Gastroesophageal sphincter (tissue), 4 donors: ENCODE data around the gene PNPO. TPM values are rescaled to one million over a fixed set of nuclear protein-coding genes. Genes with fewer than 3 reads are reported as not detected.

Source experiments
- ATAC-seq: fragments of 150-250 bp; one replicate; pipeline ENCODE4 v1.9.1; 2016; ENCODE audit warnings: mild to moderate bottlenecking, moderate library complexity
- H3K27ac ChIP-seq, 4 donors: fragments of 200-600 bp; sonication (generic) in 3 of 4; 1 replicate in 3 of 4; 2 replicates in 1 of 4; pipeline ENCODE4 v1.5.1; 2016 to 2019
- H3K27me3 ChIP-seq: fragments of 200-600 bp; sonication (generic); one replicate; pipeline ENCODE4 v1.5.1; 2019
- H3K36me3 ChIP-seq, 2 donors: fragments of 200-600 bp; sonication (generic); one replicate each; pipeline ENCODE4 v1.5.1; 2019; ENCODE audit warnings: control low read depth in 1 of 2
- H3K4me1 ChIP-seq, 3 donors: fragments of 200-600 bp; sonication (generic); 1 replicate in 2 of 3; 2 replicates in 1 of 3; pipeline ENCODE4 v1.5.1; 2016 to 2019; ENCODE audit warnings: control low read depth in 2 of 3
- H3K4me3 ChIP-seq, 2 donors: fragments of 200-600 bp; sonication (generic); one replicate each; pipeline ENCODE4 v1.5.1; 2019; ENCODE audit warnings: mild to moderate bottlenecking in 1 of 2, moderate library complexity in 1 of 2
- H3K9me3 ChIP-seq, 3 donors: fragments of 200-600 bp; sonication (generic); one replicate each; pipeline ENCODE4 v1.5.1; 2017 to 2019; ENCODE audit warnings: control low read depth in 2 of 3
- EP300 ChIP-seq: sonication (generic); formaldehyde crosslinking; IDR thresholded peaks from one replicate; pipeline ENCODE4 v1.6.1; 2017; ENCODE audit warnings: antibody characterized with exemption, mild to moderate bottlenecking
- POLR2A ChIP-seq, 2 donors: fragments of 450-650 bp; IDR thresholded peaks; one replicate each; pipeline ENCODE4 v1.6.1; 2017; ENCODE audit warnings: antibody characterized with exemption in 2 of 2, mild to moderate bottlenecking in 2 of 2, moderate library complexity in 1 of 2
- POLR2AphosphoS5 ChIP-seq: sonication (generic); formaldehyde crosslinking; IDR thresholded peaks from one replicate; pipeline ENCODE4 v1.6.1; 2017; ENCODE audit warnings: antibody characterized with exemption
- whole genome bisulfite sequencing, 2 donors: methylation state at CpG; one replicate each; pipeline ENCODE4 v1.1.5; 2018; ENCODE audit warnings: low coverage in 1 of 2; 5-methylcytosine and 5-hydroxymethylcytosine counted together
- total RNA-seq, 4 donors: library from RNA; depleted of rRNA; stranded (reverse); fragments of >200 nt; gene quantifications; one replicate each; pipeline ENCODE4 v1.1.0, GENCODE V29; 2016
- TF ChIP-seq, protein P1 (sequence below), 4 experiments: fragments of 200-600 bp in 2 of 4; fragments of 450-650 bp in 2 of 4; sonication (generic) in 1 of 4; IDR thresholded peaks; one replicate each; pipeline ENCODE4 v1.5.1; 2017 to 2019; ENCODE audit warnings: antibody characterized with exemption in 4 of 4, mild to moderate bottlenecking in 2 of 4, moderate library complexity in 2 of 4

PNPO gene
- total RNA-seq, 4 donors from 2014 or later = 20.3 to 43.9 (median 21.9) TPM

DNA sequence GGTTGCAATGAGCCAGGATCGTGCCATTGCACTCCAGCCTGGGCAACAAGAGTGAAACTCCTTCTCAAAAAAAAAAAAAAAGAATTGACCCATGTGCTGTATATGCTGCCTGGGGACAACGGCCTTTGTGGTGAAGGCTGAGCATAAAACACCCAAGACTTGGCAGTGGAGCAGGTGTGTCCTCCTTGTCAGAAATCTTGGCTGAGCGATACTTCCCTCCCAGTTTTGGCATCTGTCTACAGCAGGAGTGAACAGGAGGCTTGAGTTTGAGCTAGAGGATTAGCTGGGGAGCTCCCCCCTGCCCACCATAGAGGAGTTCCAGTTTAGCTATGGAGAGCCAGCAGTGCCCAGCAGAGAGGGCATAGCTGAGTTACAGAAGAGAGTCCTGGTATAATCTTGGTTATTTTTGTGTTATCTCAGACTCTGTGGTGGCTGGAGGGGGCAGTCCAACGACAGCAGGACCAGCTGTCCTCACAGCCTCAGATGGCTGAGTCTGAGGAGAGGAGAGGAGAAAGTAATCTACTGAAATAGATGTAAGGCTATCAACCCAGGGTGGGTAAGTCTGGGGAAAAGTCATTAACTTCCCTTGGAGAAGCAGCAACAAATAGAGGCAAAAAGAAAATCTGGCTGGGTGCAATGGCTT is 26.9 kb upstream of the PNPO start:
- H3K4me3 ChIP-seq = no peak overlapping the region
- ATAC-seq = no peak
- H3K36me3 ChIP-seq = peaks cover 0 to 23% of the 10 kb centered on the region in 2 donors
- no peaks in the 10 kb centered on the region for H3K9me3 ChIP-seq
- peaks cover 0 to 42% (median 0%) of the 10 kb centered on the region in 3 donors for H3K4me1 ChIP-seq
- peak overlapping the region in 1 of 4 donors; percentile 68 for H3K27ac ChIP-seq
- 73 to 80% methylated on average over 1 to 4 of the region's 4 CpGs for WGBS, 2 donors
- no peaks in the 10 kb centered on the region for H3K27me3 ChIP-seq
- TF ChIP-seq POLR2AphosphoS5 (no peak), EP300 (no peak), POLR2A (IDR thresholded peaks at IDR 0.05) (no peak)
- TF ChIP-seq, protein P1, sequence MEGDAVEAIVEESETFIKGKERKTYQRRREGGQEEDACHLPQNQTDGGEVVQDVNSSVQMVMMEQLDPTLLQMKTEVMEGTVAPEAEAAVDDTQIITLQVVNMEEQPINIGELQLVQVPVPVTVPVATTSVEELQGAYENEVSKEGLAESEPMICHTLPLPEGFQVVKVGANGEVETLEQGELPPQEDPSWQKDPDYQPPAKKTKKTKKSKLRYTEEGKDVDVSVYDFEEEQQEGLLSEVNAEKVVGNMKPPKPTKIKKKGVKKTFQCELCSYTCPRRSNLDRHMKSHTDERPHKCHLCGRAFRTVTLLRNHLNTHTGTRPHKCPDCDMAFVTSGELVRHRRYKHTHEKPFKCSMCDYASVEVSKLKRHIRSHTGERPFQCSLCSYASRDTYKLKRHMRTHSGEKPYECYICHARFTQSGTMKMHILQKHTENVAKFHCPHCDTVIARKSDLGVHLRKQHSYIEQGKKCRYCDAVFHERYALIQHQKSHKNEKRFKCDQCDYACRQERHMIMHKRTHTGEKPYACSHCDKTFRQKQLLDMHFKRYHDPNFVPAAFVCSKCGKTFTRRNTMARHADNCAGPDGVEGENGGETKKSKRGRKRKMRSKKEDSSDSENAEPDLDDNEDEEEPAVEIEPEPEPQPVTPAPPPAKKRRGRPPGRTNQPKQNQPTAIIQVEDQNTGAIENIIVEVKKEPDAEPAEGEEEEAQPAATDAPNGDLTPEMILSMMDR (IDR thresholded peaks at IDR 0.05) = no peak

DNA sequence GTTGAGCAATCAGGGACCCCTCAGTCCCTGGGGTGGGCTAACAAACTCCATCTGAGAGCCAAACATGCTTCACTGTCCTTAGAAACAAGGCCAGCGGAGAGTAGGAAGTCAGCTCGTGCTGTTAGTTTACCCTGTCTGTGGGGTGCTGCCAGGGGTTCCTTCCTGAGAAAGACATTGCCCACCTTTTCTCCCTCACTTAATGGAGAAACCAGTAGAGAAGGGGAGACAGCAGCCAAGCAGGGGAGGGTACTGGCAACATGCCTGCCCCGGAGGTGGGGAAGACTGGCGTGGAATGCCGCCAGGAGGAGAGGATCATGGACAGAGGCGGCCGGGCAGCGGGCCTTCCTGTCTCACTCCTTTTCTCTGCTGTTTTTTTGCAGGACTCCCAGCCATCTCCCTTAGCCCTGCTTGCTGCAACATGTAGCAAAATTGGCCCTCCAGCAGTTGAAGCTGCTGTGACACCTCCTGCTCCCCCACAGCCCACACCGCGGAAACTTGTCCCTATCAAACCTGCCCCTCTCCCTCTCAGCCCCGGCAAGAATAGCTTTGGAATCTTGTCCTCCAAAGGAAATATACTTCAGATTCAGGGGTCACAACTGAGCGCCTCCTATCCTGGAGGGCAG is 25.5 kb upstream of the PNPO start:
- ATAC-seq = no peak

DNA sequence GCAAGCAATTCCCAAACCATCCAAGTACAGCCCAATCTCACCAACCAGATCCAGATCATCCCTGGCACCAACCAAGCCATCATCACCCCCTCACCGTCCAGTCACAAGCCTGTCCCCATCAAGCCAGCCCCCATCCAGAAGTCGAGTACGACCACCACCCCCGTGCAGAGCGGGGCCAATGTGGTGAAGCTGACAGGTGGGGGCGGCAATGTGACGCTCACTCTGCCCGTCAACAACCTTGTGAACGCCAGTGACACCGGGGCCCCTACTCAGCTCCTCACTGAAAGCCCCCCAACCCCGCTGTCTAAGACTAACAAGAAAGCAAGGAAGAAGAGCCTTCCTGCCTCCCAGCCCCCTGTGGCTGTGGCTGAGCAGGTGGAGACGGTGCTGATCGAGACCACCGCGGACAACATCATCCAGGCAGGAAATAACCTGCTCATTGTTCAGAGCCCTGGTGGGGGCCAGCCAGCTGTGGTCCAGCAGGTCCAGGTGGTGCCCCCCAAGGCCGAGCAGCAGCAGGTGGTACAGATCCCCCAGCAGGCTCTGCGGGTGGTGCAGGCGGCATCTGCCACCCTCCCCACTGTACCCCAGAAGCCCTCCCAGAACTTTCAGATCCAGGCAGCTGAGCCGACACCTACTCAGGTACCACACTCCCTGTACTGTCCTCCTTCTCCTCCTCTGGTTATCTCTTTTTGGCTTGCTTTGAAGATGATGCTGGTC is 24.7 kb upstream of the PNPO start:
- no peaks in the 10 kb centered on the region for H3K9me3 ChIP-seq
- peaks cover 0 to 40% (median 0%) of the 10 kb centered on the region in 3 donors for H3K4me1 ChIP-seq
- no peak overlapping the region for H3K4me3 ChIP-seq
- no peaks in the 10 kb centered on the region for H3K27me3 ChIP-seq
- H3K27ac ChIP-seq = peak overlapping the region in 3 of 4 donors; percentile 57 to 72 (median 68)
- TF ChIP-seq POLR2AphosphoS5 = no peak
- no peak for TF ChIP-seq POLR2A (IDR thresholded peaks at IDR 0.05)
- TF ChIP-seq, protein P1 (IDR thresholded peaks at IDR 0.05) = no peak
- no peak for ATAC-seq
- WGBS, 2 donors = 89% methylated on average over 9 of the region's 19 CpGs; no CpG with 5 or more reads in 1 of the 2 donors
- H3K36me3 ChIP-seq = peaks cover 0 to 27% of the 10 kb centered on the region in 2 donors

More for the DNA sequence above, 25.5 kb upstream of the PNPO start:
- TF ChIP-seq POLR2AphosphoS5 (no peak), POLR2A (IDR thresholded peaks at IDR 0.05) (no peak), EP300 (no peak)
- TF ChIP-seq, protein P1 (IDR thresholded peaks at IDR 0.05) = no peak
- Histone ChIP-seq H3K4me3 (no peak overlapping the region), H3K4me1 (peaks cover 0 to 40% (median 0%) of the 10 kb centered on the region in 3 donors), H3K27me3 (no peaks in the 10 kb centered on the region), H3K36me3 (peaks cover 0 to 27% of the 10 kb centered on the region in 2 donors), H3K9me3 (no peaks in the 10 kb centered on the region), H3K27ac (peak overlapping the region in 3 of 4 donors; percentile 57 to 72 (median 68))
- WGBS, 2 donors = 65 to 100% methylated on average over 2 to 6 of the region's 12 CpGs

DNA sequence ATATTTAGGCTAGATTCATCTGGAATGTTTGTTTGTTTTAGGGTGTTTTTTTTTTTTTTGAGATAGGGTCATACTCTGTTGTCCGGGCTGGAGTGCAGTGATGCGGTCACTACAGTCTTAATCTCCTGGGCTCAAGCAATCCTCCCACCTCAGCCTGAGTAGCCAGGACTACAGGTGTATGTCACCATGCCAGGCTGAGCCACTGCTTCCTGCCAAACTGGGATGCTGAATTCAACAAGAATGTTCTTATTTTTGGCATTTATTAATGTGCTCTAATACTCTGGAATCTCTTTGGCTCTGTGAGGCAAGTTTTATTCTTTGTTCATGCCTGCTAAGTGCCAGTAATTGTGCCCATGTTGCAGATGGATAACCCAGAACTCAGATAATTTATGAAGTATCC is 23.8 kb upstream of the PNPO start:
- Histone ChIP-seq H3K36me3 (peaks cover 0 to 32% of the 10 kb centered on the region in 2 donors), H3K4me1 (peaks cover 0 to 40% (median 0%) of the 10 kb centered on the region in 3 donors), H3K4me3 (no peak overlapping the region), H3K27me3 (no peaks in the 10 kb centered on the region), H3K9me3 (no peaks in the 10 kb centered on the region), H3K27ac (peak overlapping the region in 1 of 4 donors; percentile 18)
- no peak for ATAC-seq
- TF ChIP-seq POLR2A (IDR thresholded peaks at IDR 0.05) = no peak
- TF ChIP-seq, protein P1 (IDR thresholded peaks at IDR 0.05) = no peak
- no peak for TF ChIP-seq EP300
- TF ChIP-seq POLR2AphosphoS5 = no peak
- 49 to 76% methylated on average over 2 of the region's 2 CpGs for WGBS, 2 donors
